Measurements from ENCODE around the gene USP35.

GRCh38 chr11:78230161-78230877, 41.6 kb downstream of the USP35 start:
- TF ChIP-seq POU2F2 (IDR thresholded peaks at IDR 0.05; ENCODE audit: low read depth, low read length) = no peak
- TF ChIP-seq POLR2A (IDR thresholded peaks at IDR 0.05; ENCODE audit: low read depth, low read length) = no peak
- no peak for TF ChIP-seq POLR2AphosphoS5 (IDR thresholded peaks at IDR 0.05; ENCODE audit: low read depth, low read length)
- no peak for TF ChIP-seq SPI1 (IDR thresholded peaks at IDR 0.05; ENCODE audit: low read depth, low read length)

Measured in GM12891 (cell line).